Keratinocyte (primary cell): ENCODE results near the gene RNPS1. TPM values are rescaled to one million over a fixed set of nuclear protein-coding genes. Genes with fewer than 3 reads are reported as not detected.
A peak's percentile ranks its signal among the peaks of the same experiment; 100 is the strongest.

Experiments used
- DNase-seq: peaks from one replicate; pipeline ENCODE4 v3.0.0-alpha.2; 2011; ENCODE audit warnings: low read depth, missing footprints, low spot score
- FAIRE-seq: peaks from 2 replicates; lab custom pipeline; 2011; peaks lifted over from hg19 to GRCh38; lab: Jason Lieb, UNC
- H2AFZ ChIP-seq: 2 replicates; pipeline ENCODE4 v1.6.0; 2012; ENCODE audit warnings: low read length, control low read depth, inconsistent platforms; ENCODE audit not compliant: control insufficient read depth
- H3K27ac ChIP-seq: 2 replicates; pipeline ENCODE4 v1.5.1; 2011; ENCODE audit warnings: low read length; ENCODE audit not compliant: control insufficient read depth, insufficient read depth
- H3K27me3 ChIP-seq: 3 replicates; pipeline ENCODE4 v1.6.0; 2011; ENCODE audit warnings: low read length; ENCODE audit not compliant: control insufficient read depth, insufficient read depth; ENCODE audit errors: extremely low read depth
- H3K36me3 ChIP-seq, 2 experiments: 2 replicates in 1 of 2; 3 replicates in 1 of 2; pipeline ENCODE4 v1.5.1; 2011; ENCODE audit warnings: low read length in 2 of 2, mild to moderate bottlenecking in 1 of 2; ENCODE audit not compliant: control insufficient read depth in 2 of 2, insufficient read depth in 2 of 2; ENCODE audit errors: extremely low read depth in 1 of 2
- H3K4me1 ChIP-seq: 3 replicates; pipeline ENCODE4 v1.5.1; 2011; ENCODE audit warnings: low read length; ENCODE audit not compliant: control insufficient read depth, insufficient read depth; ENCODE audit errors: extremely low read depth
- H3K4me2 ChIP-seq: 3 replicates; pipeline ENCODE4 v1.6.0; 2011; ENCODE audit warnings: low read depth, low read length; ENCODE audit not compliant: control insufficient read depth, insufficient read depth; ENCODE audit errors: extremely low read depth
- H3K4me3 ChIP-seq, 3 experiments: fragments of 200-600 bp in 1 of 3; sonication (generic) in 1 of 3; 2 replicates in 2 of 3; 3 replicates in 1 of 3; pipeline ENCODE4 v1.5.1; 2011 to 2016; ENCODE audit warnings: low read length in 3 of 3, mild to moderate bottlenecking in 3 of 3, control low read depth in 2 of 3, inconsistent platforms in 1 of 3, low read depth in 1 of 3, mixed read lengths in 1 of 3, mixed run types in 1 of 3, moderate library complexity in 1 of 3; ENCODE audit not compliant: control insufficient read depth in 2 of 3, insufficient read depth in 2 of 3; ENCODE audit errors: extremely low read depth in 1 of 3
- H3K79me2 ChIP-seq: 2 replicates; pipeline ENCODE4 v1.6.0; 2012; ENCODE audit warnings: low read length; ENCODE audit not compliant: control insufficient read depth, insufficient read depth
- H3K9ac ChIP-seq: 3 replicates; pipeline ENCODE4 v1.6.0; 2011; ENCODE audit warnings: low read length; ENCODE audit not compliant: control insufficient read depth, insufficient read depth; ENCODE audit errors: extremely low read depth
- H3K9me1 ChIP-seq: 3 replicates; pipeline ENCODE4 v1.6.0; 2011; ENCODE audit warnings: low read length; ENCODE audit not compliant: control insufficient read depth, insufficient read depth; ENCODE audit errors: extremely low read depth
- H3K9me3 ChIP-seq: 2 replicates; pipeline ENCODE4 v1.5.1; 2012; ENCODE audit warnings: low read depth, low read length; ENCODE audit not compliant: control insufficient read depth
- H4K20me1 ChIP-seq: 3 replicates; pipeline ENCODE4 v1.6.0; 2011; ENCODE audit warnings: low read length; ENCODE audit not compliant: control insufficient read depth, insufficient read depth; ENCODE audit errors: extremely low read depth
- EZH2 ChIP-seq: IDR thresholded peaks from one replicate; pipeline ENCODE4 v1.6.1; 2012; ENCODE audit warnings: inconsistent platforms, mild to moderate bottlenecking, low read length, moderate library complexity
- dilution Hi-C: fragments of 300-500 bp; cut with MboI; formaldehyde crosslinking; loops from one replicate; pipeline ENCODE4 v1.7.0; 2020; ENCODE audit warnings: low sequenced_read_pairs; ENCODE audit not compliant: extremely low pct_ligation_motif_present
- polyA plus RNA-seq, 5 experiments: library from polyadenylated mRNA; depleted of rRNA in 3 of 5; stranded (reverse) in 3 of 5; stranded (forward) in 1 of 5; unstranded in 1 of 5; fragments of >200 nt; gene quantifications; 1 replicate in 1 of 5; 2 replicates in 3 of 5; 3 replicates in 1 of 5; pipeline versions ENCODE4 v1.2.1 to v1.2.3, GENCODE V29; 2011 to 2012; ENCODE audit warnings: missing spikeins in 2 of 5, low read depth in 1 of 5, low replicate concordance in 1 of 5
- TF ChIP-seq, protein P1 (sequence below), 3 experiments: IDR thresholded peaks in 1 of 3; conservative IDR thresholded peaks in 1 of 3; optimal IDR thresholded peaks in 1 of 3; 2 replicates in 2 of 3; 3 replicates in 1 of 3; pipeline versions ENCODE3 to v1.5.1; 2011; ENCODE audit warnings: low read length in 3 of 3, mild to moderate bottlenecking in 3 of 3, moderate library complexity in 2 of 3, control low read depth in 1 of 3, inconsistent platforms in 1 of 3; ENCODE audit not compliant: insufficient read depth in 2 of 3; ENCODE audit errors: extremely low read depth in 1 of 3

The RNPS1 gene
- polyA plus RNA-seq, 1 donor (not counting 4 experiments of a cell fraction or from before 2014, with no cell fraction given): 89.4 TPM

DNA sequence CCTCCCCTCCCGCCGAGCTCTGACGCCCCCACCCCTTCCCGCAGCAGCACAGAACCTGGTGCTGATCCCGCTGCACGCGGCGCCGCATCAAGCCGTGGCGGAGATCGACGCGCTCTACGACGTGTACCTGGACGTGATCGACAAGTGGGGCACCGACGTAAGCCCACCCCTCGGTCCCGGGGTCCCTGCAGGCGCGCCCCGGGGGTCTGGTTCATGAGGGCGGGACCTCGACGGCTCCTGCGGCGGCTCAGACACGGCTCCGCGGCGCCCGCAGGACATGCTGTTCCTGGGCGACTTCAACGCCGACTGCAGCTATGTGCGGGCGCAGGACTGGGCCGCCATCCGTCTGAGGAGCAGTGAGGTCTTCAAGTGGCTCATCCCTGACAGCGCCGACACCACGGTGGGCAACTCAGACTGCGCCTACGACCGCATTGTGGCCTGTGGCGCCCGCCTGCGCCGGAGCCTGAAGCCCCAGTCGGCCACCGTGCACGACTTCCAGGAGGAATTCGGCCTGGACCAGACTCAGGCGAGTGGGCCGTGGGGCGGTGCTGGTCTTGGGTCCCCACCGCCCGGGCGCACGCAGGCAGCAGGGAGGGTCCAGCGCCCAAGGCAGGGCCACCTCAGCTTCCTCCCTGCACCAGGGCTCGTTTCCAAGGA, 30.3 kb downstream of the RNPS1 start:
- no peak overlapping the region for H3K4me2 ChIP-seq
- no peaks in the 10 kb centered on the region for H3K79me2 ChIP-seq
- no peaks in the 10 kb centered on the region for H3K9me3 ChIP-seq
- no peak overlapping the region for H2AFZ ChIP-seq
- dilution Hi-C loops: no loop called here
- no peaks in the 10 kb centered on the region for H3K9me1 ChIP-seq
- no peak for DNase-seq
- FAIRE-seq: no peak
- H4K20me1 ChIP-seq: peaks cover 10% of the 10 kb centered on the region
- TF ChIP-seq EZH2: peak; percentile 77
- TF ChIP-seq, protein P1, sequence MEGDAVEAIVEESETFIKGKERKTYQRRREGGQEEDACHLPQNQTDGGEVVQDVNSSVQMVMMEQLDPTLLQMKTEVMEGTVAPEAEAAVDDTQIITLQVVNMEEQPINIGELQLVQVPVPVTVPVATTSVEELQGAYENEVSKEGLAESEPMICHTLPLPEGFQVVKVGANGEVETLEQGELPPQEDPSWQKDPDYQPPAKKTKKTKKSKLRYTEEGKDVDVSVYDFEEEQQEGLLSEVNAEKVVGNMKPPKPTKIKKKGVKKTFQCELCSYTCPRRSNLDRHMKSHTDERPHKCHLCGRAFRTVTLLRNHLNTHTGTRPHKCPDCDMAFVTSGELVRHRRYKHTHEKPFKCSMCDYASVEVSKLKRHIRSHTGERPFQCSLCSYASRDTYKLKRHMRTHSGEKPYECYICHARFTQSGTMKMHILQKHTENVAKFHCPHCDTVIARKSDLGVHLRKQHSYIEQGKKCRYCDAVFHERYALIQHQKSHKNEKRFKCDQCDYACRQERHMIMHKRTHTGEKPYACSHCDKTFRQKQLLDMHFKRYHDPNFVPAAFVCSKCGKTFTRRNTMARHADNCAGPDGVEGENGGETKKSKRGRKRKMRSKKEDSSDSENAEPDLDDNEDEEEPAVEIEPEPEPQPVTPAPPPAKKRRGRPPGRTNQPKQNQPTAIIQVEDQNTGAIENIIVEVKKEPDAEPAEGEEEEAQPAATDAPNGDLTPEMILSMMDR (optimal IDR thresholded peaks at IDR 0.05 in 1 of 3, IDR thresholded peaks at IDR 0.05 in 1 of 3, conservative IDR thresholded peaks at IDR 0.05 in 1 of 3; ENCODE audit: extremely low read depth in 1 of 3, insufficient read depth in 2 of 3, low read length in 3 of 3): no peak
- peaks cover 12 to 29% of the 10 kb centered on the region in 2 experiments for H3K36me3 ChIP-seq
- no peak overlapping the region for H3K27ac ChIP-seq
- no peak overlapping the region for H3K9ac ChIP-seq
- H3K27me3 ChIP-seq: peaks cover 32% of the 10 kb centered on the region
- no peak overlapping the region for H3K4me3 ChIP-seq
- H3K4me1 ChIP-seq: no peaks in the 10 kb centered on the region

DNA sequence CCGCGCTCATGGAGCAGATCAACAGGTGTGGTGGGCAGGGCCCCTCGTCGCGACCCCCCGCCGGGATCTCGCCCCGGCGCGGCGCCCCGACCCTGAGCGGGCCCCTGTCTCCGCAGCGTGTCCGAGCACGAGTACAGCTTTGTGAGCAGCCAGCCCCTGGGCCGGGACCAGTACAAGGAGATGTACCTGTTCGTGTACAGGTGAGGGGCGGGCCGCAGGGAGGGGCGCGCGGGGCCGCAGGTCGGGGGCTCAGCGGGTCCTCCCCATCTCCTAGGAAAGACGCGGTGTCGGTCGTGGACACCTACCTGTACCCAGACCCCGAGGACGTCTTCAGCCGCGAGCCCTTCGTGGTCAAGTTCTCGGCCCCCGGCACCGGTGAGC, 30.8 kb downstream of the RNPS1 start:
- Histone ChIP-seq H3K4me2 (no peak overlapping the region), H3K27ac (no peak overlapping the region), H3K9ac (no peak overlapping the region), H2AFZ (no peak overlapping the region), H3K9me3 (no peaks in the 10 kb centered on the region), H3K36me3 (peaks cover 16 to 29% of the 10 kb centered on the region in 2 experiments), H3K79me2 (no peaks in the 10 kb centered on the region), H3K27me3 (peaks cover 32% of the 10 kb centered on the region), H3K4me1 (no peaks in the 10 kb centered on the region), H3K9me1 (no peaks in the 10 kb centered on the region), H3K4me3 (no peak overlapping the region), H4K20me1 (peaks cover 10% of the 10 kb centered on the region)
- FAIRE-seq: no peak
- dilution Hi-C loops: no loop called here
- DNase-seq: no peak
- TF ChIP-seq EZH2: no peak
- TF ChIP-seq, protein P1 (optimal IDR thresholded peaks at IDR 0.05 in 1 of 3, IDR thresholded peaks at IDR 0.05 in 1 of 3, conservative IDR thresholded peaks at IDR 0.05 in 1 of 3; ENCODE audit: extremely low read depth in 1 of 3, insufficient read depth in 2 of 3, low read length in 3 of 3): no peak
